ENCODE results near the gene NEU2. TPM values are rescaled to one million over a fixed set of nuclear protein-coding genes. Genes with fewer than 3 reads are reported as not detected.

NEU2 gene
- total and polyA plus RNA-seq, 10 donors = not detected

GRCh38 chr2:233053928-233054784 lies 21.7 kb downstream of the NEU2 start:
- peak; percentile 92 for DNase-seq
- H3K27ac ChIP-seq = no peak overlapping the region
- H3K27me3 ChIP-seq (replicated peaks in 1 of 7) = no peaks in the 10 kb centered on the region
- H3K4me1 ChIP-seq = peaks cover 4 to 43% (median 19%) of the 10 kb centered on the region in 6 donors
- intact Hi-C loops (cut with DNase I; ENCODE audit: low total_unique reads) = loop anchor here (10.0 kb wide), 1 partner anchor 201 kb away; the partner anchor contains the start of gene ATG16L1
- no peaks in the 10 kb centered on the region for H3K36me3 ChIP-seq
- WGBS, 5 donors = 28 to 44% (median 36%) methylated on average over 18 to 22 of the region's 22 CpGs
- no peaks in the 10 kb centered on the region for H3K9me3 ChIP-seq
- TF ChIP-seq CTCF (IDR thresholded peaks at IDR 0.05 in 8 of 11, conservative IDR thresholded peaks at IDR 0.05 in 3 of 11) = peak; percentile 51 to 96 (median 89)
- no peak for TF ChIP-seq POLR2A (IDR thresholded peaks at IDR 0.05)
- TF ChIP-seq POLR2AphosphoS5 (IDR thresholded peaks at IDR 0.05) = peak; percentile 42 to 63 (median 51)
- no peak overlapping the region for H3K4me3 ChIP-seq

GRCh38 chr2:233055362-233055761 lies 22.9 kb downstream of the NEU2 start:
- no peak for DNase-seq
- no peak overlapping the region for H3K27ac ChIP-seq
- intact Hi-C loops (cut with DNase I; ENCODE audit: low total_unique reads) = loop anchor here (10.0 kb wide), 1 partner anchor 199 kb away; the partner anchor contains the start of gene ATG16L1
- no peaks in the 10 kb centered on the region for H3K36me3 ChIP-seq
- H3K9me3 ChIP-seq = no peaks in the 10 kb centered on the region
- TF ChIP-seq POLR2AphosphoS5 (IDR thresholded peaks at IDR 0.05) (no peak), CTCF (IDR thresholded peaks at IDR 0.05 in 8 of 11, conservative IDR thresholded peaks at IDR 0.05 in 3 of 11) (no peak), POLR2A (IDR thresholded peaks at IDR 0.05) (no peak)
- no peaks in the 10 kb centered on the region for H3K27me3 ChIP-seq (replicated peaks in 1 of 7)
- no peak overlapping the region for H3K4me3 ChIP-seq
- peaks cover 11 to 49% (median 29%) of the 10 kb centered on the region in 6 donors for H3K4me1 ChIP-seq
- 95 to 99% (median 98%) methylated on average over 2 of the region's 2 CpGs for WGBS, 5 donors

- Histone ChIP-seq H3K4me1 (peaks cover 11 to 60% (median 37%) of the 10 kb centered on the region in 6 donors), H3K27ac (no peak overlapping the region), H3K4me3 (no peak overlapping the region), H3K36me3 (peaks cover 0 to 6% (median 0%) of the 10 kb centered on the region in 6 donors), H3K9me3 (no peaks in the 10 kb centered on the region), H3K27me3 (replicated peaks in 1 of 7) (no peaks in the 10 kb centered on the region)
- TF ChIP-seq CTCF (IDR thresholded peaks at IDR 0.05 in 8 of 11, conservative IDR thresholded peaks at IDR 0.05 in 3 of 11) = no peak
- no peak for TF ChIP-seq POLR2A (IDR thresholded peaks at IDR 0.05)
- no peak for TF ChIP-seq POLR2AphosphoS5 (IDR thresholded peaks at IDR 0.05)
- intact Hi-C loops (cut with DNase I; ENCODE audit: low total_unique reads) = loop anchor here (10.0 kb wide), 1 partner anchor 198 kb away; the partner anchor contains the start of gene ATG16L1
- 84 to 95% (median 92%) methylated on average over 5 to 6 of the region's 6 CpGs for WGBS, 5 donors
- peak; percentile 55 for DNase-seq
Observed at GRCh38 chr2:233056961-233057605, 24.6 kb downstream of the NEU2 start.

Data from spleen (tissue), 11 donors.